GM19238 (cell line): Measurements from ENCODE around the gene BBS4.
A peak's percentile ranks its signal among the peaks of the same experiment; 100 is the strongest.
"Not testable (repeated sequence)": the region's sequence is repeated elsewhere in the genome, so short reads cannot be mapped to it uniquely, and the experiment has no call there.

ENCODE experiments used
- DNase-seq: peaks from one replicate; pipeline ENCODE4 v3.0.0; 2011; ENCODE audit warnings: low spot score; ENCODE audit not compliant: insufficient read length

The BBS4 gene

DNA sequence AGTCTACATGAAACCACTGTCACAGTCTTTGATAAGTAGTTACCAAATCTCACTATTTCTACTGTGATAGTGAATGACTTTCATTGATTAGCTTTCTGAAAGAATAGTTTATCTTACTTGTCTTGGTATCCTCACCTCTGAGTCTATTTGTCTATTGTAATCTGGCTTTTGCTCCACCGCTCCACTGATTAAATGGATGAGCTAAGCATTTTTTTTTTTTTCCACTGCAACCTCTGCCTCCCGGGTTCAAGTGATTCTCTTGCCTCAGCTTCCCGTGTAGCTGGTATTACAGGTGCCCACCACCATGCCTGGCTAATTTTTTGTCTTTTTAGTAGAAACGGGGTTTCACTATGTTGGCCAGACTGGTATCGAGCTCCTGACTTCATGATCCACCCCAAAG is 12.9 kb downstream of the BBS4 start:
- DNase-seq: no peak

GRCh38 chr15:72700076-72700475 is 14.1 kb downstream of the BBS4 start:
- DNase-seq: no peak

DNA sequence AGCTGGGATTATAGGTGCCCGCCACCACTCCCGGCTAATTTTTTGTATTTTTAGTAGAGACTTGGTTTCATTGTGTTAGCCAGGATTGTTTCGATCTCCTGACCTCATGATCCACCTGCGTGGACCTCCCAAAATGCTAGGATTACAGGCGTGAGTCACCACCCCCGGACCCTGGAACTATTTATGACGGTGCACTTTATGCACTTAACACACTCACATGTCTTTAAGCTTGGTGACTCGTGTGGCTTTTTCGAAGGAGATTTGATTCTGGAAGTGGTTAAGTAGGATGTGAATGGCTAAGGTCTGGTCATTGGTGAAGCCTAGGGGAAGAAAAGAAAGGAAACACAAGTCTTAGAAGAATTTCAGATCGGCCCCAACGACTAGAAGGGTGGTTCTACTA is 20.3 kb downstream of the BBS4 start:
- no peak for DNase-seq

DNA sequence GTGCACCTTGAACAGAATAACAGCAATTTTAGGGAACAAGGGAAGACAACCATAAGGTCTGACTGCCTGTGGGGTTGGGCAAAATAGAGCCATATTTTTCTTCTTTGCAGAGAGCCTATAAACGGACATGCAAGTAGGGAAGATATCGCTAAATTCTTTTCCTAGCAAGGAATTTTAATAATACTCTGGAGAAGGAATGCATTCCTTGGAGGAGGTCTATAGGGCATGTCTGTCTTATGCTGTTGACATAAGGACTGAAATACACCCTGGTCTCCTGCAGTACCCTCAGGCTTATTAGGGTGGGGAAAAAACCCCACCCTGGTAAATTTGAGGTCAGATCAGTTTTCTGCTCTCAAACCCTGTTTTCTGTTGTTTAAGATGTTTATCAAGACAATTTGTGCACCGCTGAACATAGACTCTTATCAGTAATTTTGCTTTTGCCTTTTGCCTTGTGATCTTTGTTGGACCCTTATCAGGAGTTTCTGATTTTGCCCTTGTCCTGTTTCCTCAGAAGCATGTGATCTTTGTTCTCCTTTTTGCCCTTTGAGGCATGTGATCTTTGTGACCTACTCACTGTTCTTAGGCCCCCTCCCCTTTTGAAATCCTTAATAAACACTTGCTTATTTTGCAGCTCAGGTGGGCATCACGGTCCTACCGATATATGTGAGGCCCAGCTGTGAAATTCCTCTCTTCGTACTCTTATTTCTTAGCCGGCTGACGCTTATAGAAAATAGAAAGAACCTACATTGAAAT is 22.7 kb downstream of the BBS4 start:
- not testable (repeated sequence) for DNase-seq

DNA sequence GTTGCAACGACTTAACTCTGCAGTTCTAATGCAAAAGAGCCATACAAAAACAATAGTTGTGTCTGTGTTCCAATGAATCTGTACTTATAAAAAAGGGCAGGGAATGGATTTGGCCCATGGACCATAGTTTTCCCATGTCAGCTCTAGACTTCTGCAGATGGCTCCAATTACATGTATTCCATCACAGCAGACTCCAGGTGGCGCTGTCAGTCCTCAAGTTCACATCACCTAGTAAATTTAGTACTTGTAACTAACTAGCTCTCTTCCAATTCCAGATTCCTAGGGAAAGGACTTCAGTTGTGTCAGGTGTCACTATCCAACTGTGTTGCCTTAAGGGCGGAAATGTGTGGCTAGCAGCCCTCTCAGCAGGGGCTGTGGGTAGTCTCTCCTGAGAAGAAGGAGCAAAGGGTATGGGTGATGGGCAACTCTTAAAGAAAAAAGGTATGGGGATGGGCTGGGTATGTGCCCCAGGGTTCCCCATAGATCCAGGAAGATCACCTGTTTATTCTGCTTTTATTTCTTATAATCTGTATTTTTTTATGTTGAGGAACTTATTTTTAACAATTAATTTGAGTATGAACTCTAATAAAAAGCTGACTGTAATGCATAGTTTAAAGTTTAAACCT is 36.2 kb downstream of the BBS4 start:
- peak; percentile 10 for DNase-seq

GRCh38 chr15:72724028-72724427 is 38.0 kb downstream of the BBS4 start:
- no peak for DNase-seq

DNA sequence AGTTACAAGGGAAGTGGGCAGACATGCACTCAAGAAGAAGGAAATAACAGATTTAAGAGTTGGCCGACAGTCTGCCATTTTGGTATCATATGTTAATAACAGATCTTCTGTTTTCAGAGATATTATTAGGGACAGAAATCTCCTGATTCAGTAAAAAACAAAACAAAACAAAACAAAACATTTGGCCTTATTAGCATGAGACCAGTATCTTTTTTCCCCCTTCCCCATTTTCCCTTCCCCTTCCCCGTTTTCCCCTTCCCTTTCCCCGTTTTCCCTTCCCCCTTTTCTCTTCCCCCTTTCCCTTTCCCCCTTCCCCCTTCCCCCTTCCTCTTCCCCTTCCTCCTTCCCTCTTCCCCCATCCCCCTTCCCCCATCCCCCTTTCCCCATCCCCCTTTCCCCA is 39.4 kb downstream of the BBS4 start:
- DNase-seq: no peak

GRCh38 chr15:72725851-72726250 is 39.8 kb downstream of the BBS4 start:
- DNase-seq: not testable (repeated sequence)

DNA sequence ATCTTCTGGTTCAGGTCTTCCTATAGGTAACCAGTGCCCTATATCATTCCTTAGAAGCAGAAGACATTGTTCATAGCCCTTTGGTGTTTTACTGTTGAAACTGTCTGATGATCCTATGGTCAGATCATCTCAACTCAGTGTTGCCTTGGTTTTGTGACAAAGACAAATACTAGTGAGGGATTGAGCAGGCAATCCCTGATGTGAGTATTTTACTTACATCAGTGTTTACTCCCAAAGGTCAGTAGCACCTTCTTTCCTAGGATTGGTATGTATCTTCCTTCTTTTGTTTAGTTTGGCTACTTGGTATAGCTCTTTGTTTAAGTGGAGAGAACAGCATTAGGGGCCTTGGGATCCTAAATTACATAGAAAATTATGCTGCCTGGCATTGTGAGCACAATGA is 41.1 kb downstream of the BBS4 start:
- no peak for DNase-seq

- not testable (repeated sequence) for DNase-seq
Observed at GRCh38 chr15:72728249-72728648, 42.2 kb downstream of the BBS4 start.

DNA sequence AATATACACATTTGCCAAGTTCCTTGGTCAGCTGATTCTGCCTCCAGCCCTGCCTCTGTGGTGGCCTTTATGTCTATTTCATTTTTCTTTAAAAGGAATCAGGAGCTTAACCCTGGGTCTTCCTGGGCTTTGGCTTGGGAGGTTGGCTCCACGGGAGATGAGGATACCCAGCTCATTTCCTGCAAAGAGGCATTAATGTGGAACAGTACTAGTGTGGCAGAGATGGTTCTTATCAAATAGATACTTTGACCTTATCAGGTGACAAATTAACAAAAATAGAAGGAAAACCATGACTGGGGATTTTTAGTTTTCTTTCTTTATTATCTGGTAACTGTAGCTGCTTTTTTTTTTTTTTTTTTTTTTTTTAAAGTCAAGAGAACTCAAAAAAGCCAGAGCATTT is 42.8 kb downstream of the BBS4 start:
- no peak for DNase-seq

DNA sequence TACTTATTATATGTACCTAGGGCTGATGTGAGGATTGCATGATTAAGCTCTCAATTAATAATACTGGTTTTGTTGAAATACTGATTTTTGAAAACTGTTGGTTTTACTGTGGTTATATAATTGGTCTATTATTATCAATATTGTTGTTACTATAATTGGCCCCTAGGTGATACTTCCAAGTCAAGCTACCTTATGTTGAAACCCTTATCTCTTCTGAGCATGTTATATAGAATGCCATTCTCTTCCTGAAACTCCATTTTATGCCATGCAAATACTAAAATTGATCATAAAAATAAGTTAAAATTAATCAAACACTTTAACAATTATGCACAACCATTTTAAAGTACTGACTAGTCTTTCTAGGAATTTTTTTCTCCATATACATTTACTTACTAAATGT is 46.1 kb downstream of the BBS4 start:
- DNase-seq: no peak

- no peak for DNase-seq
Observed at GRCh38 chr15:72732516-72732915, 46.5 kb downstream of the BBS4 start.

GRCh38 chr15:72733941-72734738 is 48.1 kb downstream of the BBS4 start:
- DNase-seq: no peak

- DNase-seq: no peak
Observed at GRCh38 chr15:72735111-72735510, 49.1 kb downstream of the BBS4 start.

GRCh38 chr15:72737061-72737460 is 51.1 kb downstream of the BBS4 start:
- DNase-seq: no peak

- DNase-seq: no peak
Observed at GRCh38 chr15:72737723-72738122, 51.7 kb downstream of the BBS4 start.

DNA sequence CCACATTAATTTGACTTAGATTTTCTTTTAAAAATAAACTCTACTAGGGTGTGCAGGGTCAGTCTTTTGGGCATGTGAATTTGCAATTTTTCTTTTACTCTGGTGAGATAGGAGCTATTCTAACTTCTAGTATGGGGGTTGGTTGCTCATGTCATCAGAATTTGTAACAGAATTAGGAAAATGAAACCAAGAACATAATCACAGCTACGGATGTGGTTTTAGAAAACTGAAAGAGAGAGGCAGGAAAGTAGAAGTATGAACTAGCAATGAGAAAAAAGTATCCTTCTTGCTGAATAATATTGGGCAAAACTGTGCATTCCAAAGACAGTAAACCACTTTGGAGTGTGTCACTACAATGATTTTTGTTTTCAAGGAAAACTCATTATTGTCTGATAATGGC is 54.2 kb downstream of the BBS4 start:
- DNase-seq: peak; percentile 33

DNA sequence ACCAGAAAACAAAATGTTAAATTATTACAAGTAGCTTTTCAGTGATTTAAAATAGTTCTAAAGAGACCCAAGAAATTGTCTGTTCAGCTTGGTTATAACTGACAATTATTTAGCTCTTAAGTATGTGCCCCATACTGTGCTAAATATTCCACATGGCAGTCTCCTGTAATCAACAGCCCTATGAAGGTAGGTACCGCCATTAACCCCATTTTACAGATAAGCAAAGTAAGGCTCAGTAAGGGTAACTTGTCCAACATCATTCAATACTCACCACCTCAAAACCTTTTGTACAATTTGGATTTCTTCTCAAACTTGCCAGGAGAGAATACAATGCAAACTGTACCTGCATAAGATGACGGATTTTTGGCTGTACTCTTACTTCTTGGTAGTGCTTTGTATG is 63.7 kb downstream of the BBS4 start:
- DNase-seq: no peak

DNA sequence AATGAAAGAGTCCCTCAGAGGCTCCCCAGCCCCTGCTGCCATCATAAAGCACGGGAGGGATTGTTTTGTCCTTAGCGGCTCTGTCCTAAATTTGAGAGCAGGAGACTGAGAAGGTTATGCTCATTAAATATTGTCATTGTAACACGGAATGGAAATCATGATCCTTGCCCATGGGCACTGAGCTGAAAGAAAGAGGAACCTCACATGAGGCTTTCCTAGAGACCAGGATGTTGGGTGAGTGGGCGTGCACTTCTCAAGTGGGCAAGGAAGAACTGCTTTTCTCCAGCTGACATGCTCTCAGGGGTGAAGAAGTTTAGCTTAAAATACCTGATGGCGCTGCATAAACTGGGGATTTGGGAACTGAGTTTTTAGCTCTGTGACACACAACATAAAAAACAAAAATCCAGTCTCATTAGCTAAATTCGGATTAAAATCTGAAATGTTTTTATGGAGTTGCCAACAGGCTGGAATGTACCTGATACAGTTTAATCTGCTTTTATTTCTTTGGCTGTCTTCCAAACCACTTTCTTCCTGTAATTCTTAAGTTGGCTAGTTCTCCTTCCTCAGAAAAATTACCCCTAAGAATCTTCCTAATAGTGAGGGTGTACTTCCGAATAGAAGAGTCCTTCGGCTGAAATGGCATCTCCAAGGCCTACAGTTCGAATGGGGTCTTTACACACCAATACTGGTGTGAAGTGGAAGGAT is 65.9 kb downstream of the BBS4 start:
- no peak for DNase-seq

- DNase-seq: no peak
Observed at GRCh38 chr15:72754096-72754495, 68.1 kb downstream of the BBS4 start.

- DNase-seq: no peak
Observed at GRCh38 chr15:72758182-72758581, 72.2 kb downstream of the BBS4 start.
